HCT116 (cell line): ENCODE results near the gene IFITM2. TPM values are rescaled to one million over a fixed set of nuclear protein-coding genes. Genes with fewer than 3 reads are reported as not detected.

Source experiments
- ATAC-seq: fragments of 200-7000 bp; cut with Tn5 transposase; 2 replicates; pipeline ENCODE4 v1.9.1; 2020; ENCODE audit warnings: mild to moderate bottlenecking, moderate library complexity
- BruUV-seq: library from RNA; stranded (reverse); fragments of 400-500 nt; replicated peaks from 2 replicates; lab custom pipeline; 2021; lab: Mats Ljungman, UMichigan
- CTCF ChIA-PET: fragments of 300-600 bp; sonication (Branson Sonifier 250); formaldehyde crosslinking; loops from one replicate; lab custom pipeline; 2021; ENCODE audit warnings: antibody characterized with exemption; lab: Charles Lee
- POLR2A ChIA-PET: fragments of 300-600, 350-600 bp; sonication (Branson Sonifier 250); formaldehyde crosslinking; loops from one replicate; lab custom pipeline; 2021; ENCODE audit warnings: antibody characterized with exemption; lab: Charles Lee
- RAD21 ChIA-PET, 2 experiments: fragments of 300-600 bp; sonication (Branson Sonifier 250); formaldehyde crosslinking; loops; one replicate each; lab custom pipeline; 2023; ENCODE audit warnings: low total read pairs in 2 of 2; ENCODE audit not compliant: uncharacterized antibody in 2 of 2, unreplicated experiment in 2 of 2, low non-redundant PET in 1 of 2; lab: Charles Lee
- DNase-seq: peaks from one replicate; pipeline ENCODE4 v3.0.0-alpha.2; 2010; ENCODE audit warnings: low read depth, low spot score
- H2AFZ ChIP-seq: fragments of 200-600 bp; shearing (Covaris generic), sonication (generic); 2 replicates; pipeline ENCODE4 v1.6.1; 2017; ENCODE audit warnings: low read depth, mixed run types, mixed read lengths, antibody characterized with exemption, low read length; ENCODE audit not compliant: poor library complexity, severe bottlenecking
- H3K27ac ChIP-seq: 2 replicates; pipeline ENCODE4 v1.5.1; 2012; ENCODE audit warnings: low read depth, low read length
- H3K27me3 ChIP-seq: fragments of 200-600 bp; sonication (generic); 2 replicates; pipeline ENCODE4 v1.6.1; 2016; ENCODE audit warnings: mixed run types, low read length, mixed read lengths; ENCODE audit not compliant: insufficient read depth
- H3K36me3 ChIP-seq, 2 experiments: fragments of 200-500 bp in 1 of 2; fragments of 200-600 bp in 1 of 2; sonication (Bioruptor generic) in 1 of 2; sonication (generic) in 1 of 2; 2 replicates each; pipeline versions ENCODE4 v1.5.1 to v1.6.1; 2014 to 2016; ENCODE audit warnings: low read length in 2 of 2, inconsistent platforms in 1 of 2, mixed read lengths in 1 of 2, mixed run types in 1 of 2; ENCODE audit not compliant: insufficient read depth in 2 of 2, control insufficient read depth in 1 of 2
- H3K4me1 ChIP-seq, 2 experiments: fragments of 200-600 bp in 1 of 2; sonication (generic) in 1 of 2; 2 replicates each; pipeline versions ENCODE4 v1.5.1 to v1.6.1; 2012 to 2017; ENCODE audit warnings: low read length in 2 of 2, inconsistent platforms in 1 of 2, mild to moderate bottlenecking in 1 of 2, mixed read lengths in 1 of 2, mixed run types in 1 of 2, moderate library complexity in 1 of 2; ENCODE audit not compliant: insufficient read depth in 2 of 2, control insufficient read depth in 1 of 2
- H3K4me2 ChIP-seq: fragments of 200-600 bp; sonication (generic); 2 replicates; pipeline ENCODE4 v1.6.1; 2017; ENCODE audit warnings: mixed run types, low read length, mixed read lengths
- H3K4me3 ChIP-seq, 2 experiments: fragments of 200-600 bp in 1 of 2; sonication (generic) in 1 of 2; replicated peaks in 1 of 2; 2 replicates each; pipeline ENCODE4 v1.5.1; 2011 to 2016; ENCODE audit warnings: low read length in 2 of 2, control low read depth in 1 of 2, low read depth in 1 of 2, mild to moderate bottlenecking in 1 of 2, mixed read lengths in 1 of 2, mixed run types in 1 of 2
- H3K79me2 ChIP-seq: fragments of 200-600 bp; sonication (generic); 2 replicates; pipeline ENCODE4 v1.6.1; 2017; ENCODE audit warnings: mild to moderate bottlenecking, mixed run types, low read length, moderate library complexity, mixed read lengths; ENCODE audit not compliant: insufficient read depth
- H3K9ac ChIP-seq: fragments of 200-600 bp; sonication (generic); 2 replicates; pipeline ENCODE4 v1.6.1; 2016; ENCODE audit warnings: low read length, mixed read lengths
- H3K9me2 ChIP-seq: fragments of 200-600 bp; sonication (generic), shearing (Covaris generic); 2 replicates; pipeline ENCODE4 v1.6.1; 2017; ENCODE audit warnings: mixed run types, mild to moderate bottlenecking, moderate library complexity; ENCODE audit not compliant: insufficient read depth
- H3K9me3 ChIP-seq, 2 experiments: fragments of 200-500 bp in 1 of 2; fragments of 200-600 bp in 1 of 2; sonication (Bioruptor generic) in 1 of 2; sonication (generic) in 1 of 2; 2 replicates each; pipeline ENCODE4 v1.6.1; 2014 to 2017; ENCODE audit warnings: low read length in 2 of 2, mixed read lengths in 2 of 2, inconsistent platforms in 1 of 2, low read depth in 1 of 2, mild to moderate bottlenecking in 1 of 2, mixed run types in 1 of 2, moderate library complexity in 1 of 2; ENCODE audit not compliant: control insufficient read depth in 1 of 2, insufficient read depth in 1 of 2
- H4K20me1 ChIP-seq: fragments of 200-600 bp; sonication (generic), shearing (Covaris generic); 2 replicates; pipeline ENCODE4 v1.6.1; 2017; ENCODE audit warnings: mixed run types, mild to moderate bottlenecking, moderate library complexity; ENCODE audit not compliant: insufficient read depth
- ATF3 ChIP-seq: IDR thresholded peaks from 2 replicates; pipeline ENCODE4 v1.6.1; 2012
- CTCF ChIP-seq, 3 experiments: fragments of 200-600 bp in 1 of 3; sonication (generic) in 1 of 3; IDR thresholded peaks in 2 of 3; conservative IDR thresholded peaks in 1 of 3; 2 replicates each; pipeline ENCODE4 v1.5.1; 2012 to 2017; ENCODE audit warnings: low read depth in 2 of 3, low read length in 2 of 3, antibody characterized with exemption in 1 of 3, borderline replicate concordance in 1 of 3, control low read depth in 1 of 3, mild to moderate bottlenecking in 1 of 3, mixed read lengths in 1 of 3, mixed run types in 1 of 3, moderate library complexity in 1 of 3; ENCODE audit not compliant: insufficient read depth in 1 of 3
- EGR1 ChIP-seq: IDR thresholded peaks from 2 replicates; pipeline ENCODE4 v1.6.1; 2012; ENCODE audit warnings: low read depth
- ELF1 ChIP-seq: IDR thresholded peaks from 2 replicates; pipeline ENCODE4 v1.6.1; 2012; ENCODE audit warnings: low read depth, borderline replicate concordance
- EZH2phosphoT487 ChIP-seq: fragments of 200-600 bp; IDR thresholded peaks from 2 replicates; pipeline ENCODE4 v1.6.1; 2018; ENCODE audit warnings: antibody characterized with exemption, borderline replicate concordance
- JUND ChIP-seq: IDR thresholded peaks from 2 replicates; pipeline ENCODE4 v1.6.1; 2012
- MAX ChIP-seq: IDR thresholded peaks from 2 replicates; pipeline ENCODE4 v1.6.1; 2012
- POLR2A ChIP-seq: IDR thresholded peaks from 2 replicates; pipeline ENCODE4 v1.7.0; 2011; ENCODE audit warnings: borderline replicate concordance; ENCODE audit not compliant: insufficient read depth, insufficient read length; ENCODE audit errors: extremely low read depth
- POLR2AphosphoS5 ChIP-seq: IDR thresholded peaks from 2 replicates; pipeline ENCODE4 v1.6.1; 2011; ENCODE audit warnings: mild to moderate bottlenecking, low read depth, low read length, moderate library complexity
- RAD21 ChIP-seq: IDR thresholded peaks from 2 replicates; pipeline ENCODE4 v1.6.1; 2012; ENCODE audit warnings: low read depth, mild to moderate bottlenecking
- REST ChIP-seq: IDR thresholded peaks from 2 replicates; pipeline ENCODE4 v1.6.1; 2012; ENCODE audit warnings: low read depth
- SP1 ChIP-seq: IDR thresholded peaks from 2 replicates; pipeline ENCODE4 v1.6.1; 2012; ENCODE audit warnings: low read depth
- SRF ChIP-seq: IDR thresholded peaks from 2 replicates; pipeline ENCODE4 v1.6.1; 2012; ENCODE audit warnings: low read depth
- TCF7L2 ChIP-seq: IDR thresholded peaks from 2 replicates; pipeline ENCODE4 v1.7.0; 2011; ENCODE audit warnings: borderline replicate concordance, inconsistent platforms; ENCODE audit not compliant: insufficient read depth, insufficient read length; ENCODE audit errors: extremely low read depth
- YY1 ChIP-seq: IDR thresholded peaks from 2 replicates; pipeline ENCODE4 v1.6.1; 2011; ENCODE audit warnings: low read length, low read depth, moderate library complexity, mild to moderate bottlenecking; ENCODE audit not compliant: insufficient replicate concordance; ENCODE audit errors: extremely low read depth
- ZNF274 ChIP-seq: fragments of 200-500 bp; sonication (Bioruptor generic); IDR thresholded peaks from 2 replicates; pipeline ENCODE4 v1.6.1; 2014; ENCODE audit warnings: mild to moderate bottlenecking, low read depth, low read length, inconsistent platforms
- intact Hi-C: fragments of 100-400 bp; cut with micrococcal nuclease; formaldehyde crosslinking; loops from 2 replicates; pipeline ENCODE4 v1.10.0; 2022
- total RNA-seq: library from RNA; stranded (reverse); gene quantifications from one replicate; pipeline ENCODE4 v1.2.1, GENCODE V29; 2021; ENCODE audit not compliant: unreplicated experiment
- TF ChIP-seq, protein P1 (sequence below): IDR thresholded peaks from 2 replicates; pipeline ENCODE4 v1.6.1; 2011; ENCODE audit warnings: mild to moderate bottlenecking, low read length, moderate library complexity; ENCODE audit not compliant: insufficient replicate concordance; ENCODE audit errors: extremely low read depth

Gene IFITM2
- total RNA-seq, 1 experiment from 2014 or later: 106 TPM

DNA sequence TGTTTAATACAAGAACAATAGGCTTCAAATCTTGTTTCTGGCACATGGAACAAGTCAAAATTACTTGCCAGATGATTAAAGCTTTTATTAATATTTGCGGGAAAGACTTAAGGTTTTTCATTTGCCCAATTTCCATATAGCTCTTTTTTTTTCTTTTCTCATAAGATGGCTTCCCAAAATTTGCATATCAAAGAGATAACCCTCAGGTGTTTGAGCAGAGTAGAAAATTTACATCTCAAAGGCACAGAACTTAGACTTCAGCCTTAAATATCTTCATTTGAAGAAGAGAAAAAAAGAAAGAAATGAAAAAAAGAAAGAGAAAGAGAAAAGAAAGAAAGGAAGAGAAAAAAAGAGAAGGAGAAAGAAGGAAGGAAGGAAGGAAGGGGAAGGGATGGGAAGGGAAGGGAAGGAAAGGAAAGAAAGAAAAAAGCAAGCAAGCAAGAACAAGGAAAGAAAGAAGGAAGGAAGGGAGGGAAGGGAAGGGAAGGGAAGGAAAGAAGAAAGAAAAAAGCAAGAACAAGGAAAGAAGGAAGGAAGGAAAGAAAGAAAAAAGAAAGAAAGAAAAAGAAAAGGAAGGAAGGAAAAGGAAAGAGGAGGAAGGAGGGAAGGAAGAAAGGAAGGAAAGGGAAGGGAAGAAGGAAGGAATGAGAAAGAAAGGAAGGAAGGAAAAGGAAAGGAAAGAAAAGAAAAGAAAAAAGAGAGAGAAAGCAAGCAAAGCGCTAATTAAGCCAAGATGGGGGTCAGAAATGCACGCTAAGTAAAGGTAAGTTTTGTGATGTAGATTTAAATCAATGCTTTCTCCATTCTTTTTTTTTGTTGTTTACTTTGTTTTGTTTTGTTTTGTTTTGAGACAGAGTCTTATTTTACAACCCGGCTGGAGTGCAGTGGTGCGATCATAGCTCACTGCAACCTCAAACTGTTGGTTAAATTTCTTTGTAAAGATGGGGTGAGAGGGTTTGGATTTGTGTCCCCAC is 33.2 kb downstream of the IFITM2 start:
- Histone ChIP-seq H2AFZ (no peak overlapping the region), H3K36me3 (no peaks in the 10 kb centered on the region), H3K9me3 (no peaks in the 10 kb centered on the region), H3K79me2 (no peaks in the 10 kb centered on the region), H3K27me3 (no peaks in the 10 kb centered on the region), H3K9me2 (no peaks in the 10 kb centered on the region), H4K20me1 (no peaks in the 10 kb centered on the region), H3K4me2 (no peak overlapping the region), H3K27ac (no peak overlapping the region), H3K9ac (no peak overlapping the region), H3K4me1 (no peaks in the 10 kb centered on the region), H3K4me3 (no peak overlapping the region)
- ATAC-seq: no peak
- ChIA-PET CTCF (no interaction called here), RAD21 (no interaction called here), POLR2A (interaction anchor here (1.4 kb wide), 1 partner anchor 15 kb away, joined by 4 read pairs; no protein-coding TSS in a partner anchor)
- no peak for DNase-seq
- TF ChIP-seq POLR2AphosphoS5 (no peak), SP1 (no peak), TCF7L2 (no peak), ZNF274 (no peak), ATF3 (no peak), RAD21 (no peak), EZH2phosphoT487 (no peak), JUND (no peak), EGR1 (no peak), ELF1 (no peak), POLR2A (no peak), CTCF (IDR thresholded peaks at IDR 0.05 in 2 of 3, conservative IDR thresholded peaks at IDR 0.05 in 1 of 3; ENCODE audit: borderline replicate concordance in 1 of 3, insufficient read depth in 1 of 3, low read depth in 2 of 3, low read length in 2 of 3) (no peak), YY1 (no peak), SRF (no peak), MAX (no peak), REST (no peak)
- TF ChIP-seq, protein P1, sequence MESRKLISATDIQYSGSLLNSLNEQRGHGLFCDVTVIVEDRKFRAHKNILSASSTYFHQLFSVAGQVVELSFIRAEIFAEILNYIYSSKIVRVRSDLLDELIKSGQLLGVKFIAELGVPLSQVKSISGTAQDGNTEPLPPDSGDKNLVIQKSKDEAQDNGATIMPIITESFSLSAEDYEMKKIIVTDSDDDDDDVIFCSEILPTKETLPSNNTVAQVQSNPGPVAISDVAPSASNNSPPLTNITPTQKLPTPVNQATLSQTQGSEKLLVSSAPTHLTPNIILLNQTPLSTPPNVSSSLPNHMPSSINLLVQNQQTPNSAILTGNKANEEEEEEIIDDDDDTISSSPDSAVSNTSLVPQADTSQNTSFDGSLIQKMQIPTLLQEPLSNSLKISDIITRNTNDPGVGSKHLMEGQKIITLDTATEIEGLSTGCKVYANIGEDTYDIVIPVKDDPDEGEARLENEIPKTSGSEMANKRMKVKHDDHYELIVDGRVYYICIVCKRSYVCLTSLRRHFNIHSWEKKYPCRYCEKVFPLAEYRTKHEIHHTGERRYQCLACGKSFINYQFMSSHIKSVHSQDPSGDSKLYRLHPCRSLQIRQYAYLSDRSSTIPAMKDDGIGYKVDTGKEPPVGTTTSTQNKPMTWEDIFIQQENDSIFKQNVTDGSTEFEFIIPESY: no peak
- BruUV-seq: no TSS peak
- intact Hi-C loops: no loop called here
